K562 (cell line): Measurements from ENCODE around the gene ANP32B. TPM values are rescaled to one million over a fixed set of nuclear protein-coding genes. Genes with fewer than 3 reads are reported as not detected.

Experiments
- EWSR1 ChIP-seq: fragments of 450-650 bp; IDR thresholded peaks from 2 replicates; pipeline ENCODE4 v1.6.1; 2018; ENCODE audit warnings: borderline replicate concordance, mild to moderate bottlenecking, low read depth, moderate library complexity; ENCODE audit not compliant: partially characterized antibody
- GTF2F1 ChIP-seq: IDR thresholded peaks from 2 replicates; pipeline ENCODE4 v1.6.1; 2011; ENCODE audit warnings: low read depth, low read length, improper control_type of control experiment
- HOXB6 ChIP-seq: fragments of 250-450 bp; sonication (Bioruptor Pico); IDR thresholded peaks from 2 replicates; pipeline ENCODE4 v1.5.1; 2022; ENCODE audit warnings: mild to moderate bottlenecking, borderline replicate concordance
- ID3 ChIP-seq, 2 experiments: fragments of 250-450 bp in 1 of 2; fragments of 450-650 bp in 1 of 2; sonication (Bioruptor Pico) in 1 of 2; IDR thresholded peaks; 2 replicates each; pipeline versions ENCODE4 v1.6.1 to v1.8.0; 2016 to 2021; ENCODE audit warnings: mild to moderate bottlenecking in 2 of 2, moderate library complexity in 2 of 2, missing compliant biosample characterization in 1 of 2, missing genetic modification characterization in 1 of 2
- JUND ChIP-seq, 2 experiments: IDR thresholded peaks; 2 replicates in 1 of 2; 3 replicates in 1 of 2; pipeline ENCODE4 v1.6.1; 2011; ENCODE audit warnings: borderline replicate concordance in 2 of 2, low read depth in 2 of 2, low read length in 2 of 2, improper control_type of control experiment in 1 of 2, missing biosample characterization in 1 of 2, missing genetic modification characterization in 1 of 2, missing genetic modification reagents in 1 of 2
- KDM5B ChIP-seq: fragments of 200-600 bp; sonication (generic); IDR thresholded peaks from 2 replicates; pipeline ENCODE4 v1.6.1; 2012; ENCODE audit warnings: low read depth, mild to moderate bottlenecking, moderate library complexity, low read length, control low read depth, inconsistent platforms; ENCODE audit not compliant: insufficient replicate concordance
- PRMT5 ChIP-seq: sonication (generic); formaldehyde crosslinking; IDR thresholded peaks from 2 replicates; pipeline ENCODE4 v1.5.0; 2020; ENCODE audit warnings: missing genetic modification reagents
- SAP30 ChIP-seq: fragments of 200-600 bp; sonication (generic); IDR thresholded peaks from 2 replicates; pipeline ENCODE4 v1.6.1; 2012; ENCODE audit warnings: borderline replicate concordance, low read depth, mild to moderate bottlenecking, moderate library complexity, low read length, control low read depth, inconsistent platforms; ENCODE audit not compliant: insufficient read depth, poor library complexity, severe bottlenecking
- THRAP3 ChIP-seq: fragments of 450-650 bp; IDR thresholded peaks from 2 replicates; pipeline ENCODE4 v1.6.1; 2016; ENCODE audit warnings: mild to moderate bottlenecking, inconsistent platforms, borderline replicate concordance
- ZBTB43 ChIP-seq: sonication (generic); formaldehyde crosslinking; IDR thresholded peaks from 2 replicates; pipeline ENCODE4 v1.8.0; 2023; ENCODE audit warnings: mild to moderate bottlenecking, missing genetic modification reagents
- ZNF184 ChIP-seq: sonication (generic); formaldehyde crosslinking; IDR thresholded peaks from 2 replicates; pipeline ENCODE4 v1.5.0; 2020; ENCODE audit warnings: missing genetic modification reagents
- ZNF407 ChIP-seq: fragments of 450-650 bp; IDR thresholded peaks from 2 replicates; pipeline ENCODE4 v1.6.1; 2016; ENCODE audit warnings: low read depth
- ZNF77 ChIP-seq: fragments of 250-450 bp; sonication (Bioruptor Pico); IDR thresholded peaks from 2 replicates; pipeline ENCODE4 v1.5.0; 2020
- polyA plus RNA-seq, 8 experiments: library from polyadenylated mRNA; depleted of rRNA in 4 of 8; stranded (reverse) in 5 of 8; unstranded in 3 of 8; fragments of >200 nt; fragmentation: Nextera tagmentation in 2 of 8; fragmentation: Illumina TruSeq in 1 of 8; extraction: Ambion mirVana in 2 of 8; extraction: Trizol in 1 of 8; gene quantifications; 2 replicates each; pipeline versions ENCODE4 v1.2.1 to v1.2.3, GENCODE V29; 2011 to 2014; ENCODE audit warnings: inconsistent platforms in 1 of 8, missing spikeins in 1 of 8
- total RNA-seq, 7 experiments: library from RNA; depleted of rRNA in 6 of 7; stranded (reverse); fragments of >200 nt in 6 of 7; fragmentation: Illumina TruSeq in 2 of 7; extraction: Trizol in 2 of 7; gene quantifications; 2 replicates each; pipeline versions ENCODE4 v1.2.1 to v1.2.3, GENCODE V29; 2011 to 2021; ENCODE audit warnings: low replicate concordance in 1 of 7
- TF ChIP-seq, protein P1 (sequence below), 2 experiments: IDR thresholded peaks; 2 replicates each; pipeline ENCODE4 v1.6.1; 2011; ENCODE audit warnings: borderline replicate concordance in 1 of 2, control low read depth in 1 of 2, low read depth in 1 of 2, low read length in 1 of 2, mild to moderate bottlenecking in 1 of 2, mixed read lengths in 1 of 2, moderate library complexity in 1 of 2; ENCODE audit not compliant: insufficient read depth in 1 of 2, insufficient read length in 1 of 2, poor library complexity in 1 of 2, severe bottlenecking in 1 of 2; ENCODE audit errors: extremely low read depth in 1 of 2

ANP32B gene
- total and polyA plus RNA-seq, 9 of the 15 experiments (the other 6 are each of a cell fraction or from before 2014, with no cell fraction given) = 68.9 to 815 (median 141) TPM

GRCh38 chr9:97958812-97959511 lies 24.2 kb upstream of the ANP32B start (continued):
- TF ChIP-seq ZNF407 (no peak), JUND (IDR thresholded peaks at IDR 0.05; ENCODE audit: borderline replicate concordance, low read depth, low read length) (no peak; the same call in 1 of the 2 replicates), JUND (tag; IDR thresholded peaks at IDR 0.05; ENCODE audit: borderline replicate concordance, low read depth, low read length) (no peak; the same call in 2 of the 3 replicates), ZBTB43 (no peak), EWSR1 (no peak), GTF2F1 (no peak), ID3 (CRISPR knock-in tag; IDR thresholded peaks at IDR 0.05) (no peak), ID3 (tag; IDR thresholded peaks at IDR 0.05) (peak; percentile 82; the same call in 1 of the 2 replicates), PRMT5 (CRISPR knock-in tag) (no peak), THRAP3 (no peak), ZNF184 (CRISPR knock-in tag) (no peak), ZNF77 (CRISPR knock-in tag) (no peak), KDM5B (no peak), HOXB6 (no peak), SAP30 (no peak)
- TF ChIP-seq, protein P1, sequence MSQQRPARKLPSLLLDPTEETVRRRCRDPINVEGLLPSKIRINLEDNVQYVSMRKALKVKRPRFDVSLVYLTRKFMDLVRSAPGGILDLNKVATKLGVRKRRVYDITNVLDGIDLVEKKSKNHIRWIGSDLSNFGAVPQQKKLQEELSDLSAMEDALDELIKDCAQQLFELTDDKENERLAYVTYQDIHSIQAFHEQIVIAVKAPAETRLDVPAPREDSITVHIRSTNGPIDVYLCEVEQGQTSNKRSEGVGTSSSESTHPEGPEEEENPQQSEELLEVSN (IDR thresholded peaks at IDR 0.05; ENCODE audit: borderline replicate concordance in 1 of 2, extremely low read depth in 1 of 2, insufficient read depth in 1 of 2, insufficient read length in 1 of 2, low read depth in 1 of 2, low read length in 1 of 2, poor library complexity in 1 of 2, severe bottlenecking in 1 of 2) = no peak
